ENCODE data around the gene RHOBTB1. TPM values are rescaled to one million over a fixed set of nuclear protein-coding genes. Genes with fewer than 3 reads are reported as not detected.

Gene RHOBTB1
- total RNA-seq, 2 experiments from 2014 or later = 0.07 TPM; not detected in 1

GRCh38 chr10:60958892-60959601, 15.1 kb upstream of the RHOBTB1 start:
- no peaks in the 10 kb centered on the region for H3K9me3 Mint-ChIP-seq (ENCODE audit: low read depth)
- H3K27ac Mint-ChIP-seq = no peak overlapping the region
- ATAC-seq (no peak), DNase-seq (no peak)
- H3K4me1 Mint-ChIP-seq = peaks cover 2% of the 10 kb centered on the region
- no peaks in the 10 kb centered on the region for H3K36me3 Mint-ChIP-seq
- peaks cover 16% of the 10 kb centered on the region for H3K27me3 Mint-ChIP-seq
- no peak overlapping the region for H3K4me3 Mint-ChIP-seq
- CTCF ChIA-PET = no interaction called here

- no peaks in the 10 kb centered on the region for H3K36me3 Mint-ChIP-seq
- CTCF ChIA-PET = no interaction called here
- peaks cover 20% of the 10 kb centered on the region for H3K27me3 Mint-ChIP-seq
- ATAC-seq = no peak
- no peak overlapping the region for H3K27ac Mint-ChIP-seq
- H3K4me1 Mint-ChIP-seq = no peaks in the 10 kb centered on the region
- no peaks in the 10 kb centered on the region for H3K9me3 Mint-ChIP-seq (ENCODE audit: low read depth)
- no peak for DNase-seq
- no peak overlapping the region for H3K4me3 Mint-ChIP-seq
Measured at GRCh38 chr10:60957667-60958221, 13.8 kb upstream of the RHOBTB1 start.

- H3K27ac Mint-ChIP-seq = no peak overlapping the region
- no peak for ATAC-seq
- no peaks in the 10 kb centered on the region for H3K9me3 Mint-ChIP-seq (ENCODE audit: low read depth)
- H3K27me3 Mint-ChIP-seq = peaks cover 22% of the 10 kb centered on the region
- CTCF ChIA-PET = no interaction called here
- H3K4me1 Mint-ChIP-seq = no peaks in the 10 kb centered on the region
- no peak for DNase-seq
- no peaks in the 10 kb centered on the region for H3K36me3 Mint-ChIP-seq
- no peak overlapping the region for H3K4me3 Mint-ChIP-seq
Measured at GRCh38 chr10:60955957-60956425, 12.0 kb upstream of the RHOBTB1 start.

GRCh38 chr10:60955316-60955715, 11.3 kb upstream of the RHOBTB1 start:
- ATAC-seq (no peak), DNase-seq (no peak)
- CTCF ChIA-PET = no interaction called here
- Mint-ChIP-seq H3K9me3 (ENCODE audit: low read depth) (no peaks in the 10 kb centered on the region), H3K4me3 (no peak overlapping the region), H3K27me3 (peaks cover 26% of the 10 kb centered on the region), H3K4me1 (peaks cover 2% of the 10 kb centered on the region), H3K27ac (no peak overlapping the region), H3K36me3 (no peaks in the 10 kb centered on the region)

- CTCF ChIA-PET = no interaction called here
- peaks cover 4% of the 10 kb centered on the region for H3K4me1 Mint-ChIP-seq
- H3K9me3 Mint-ChIP-seq (ENCODE audit: low read depth) = no peaks in the 10 kb centered on the region
- H3K27me3 Mint-ChIP-seq = peaks cover 31% of the 10 kb centered on the region
- no peaks in the 10 kb centered on the region for H3K36me3 Mint-ChIP-seq
- no peak for ATAC-seq
- H3K4me3 Mint-ChIP-seq = no peak overlapping the region
- H3K27ac Mint-ChIP-seq = no peak overlapping the region
- DNase-seq = no peak
Measured at GRCh38 chr10:60954035-60954434, 10.1 kb upstream of the RHOBTB1 start.

- H3K4me1 Mint-ChIP-seq = peaks cover 4% of the 10 kb centered on the region
- no peak for DNase-seq
- peaks cover 37% of the 10 kb centered on the region for H3K27me3 Mint-ChIP-seq
- no peaks in the 10 kb centered on the region for H3K36me3 Mint-ChIP-seq
- no peaks in the 10 kb centered on the region for H3K9me3 Mint-ChIP-seq (ENCODE audit: low read depth)
- H3K4me3 Mint-ChIP-seq = no peak overlapping the region
- CTCF ChIA-PET = interaction anchor here (0.6 kb wide), 1 partner anchor 56 kb away, joined by 3 read pairs; no protein-coding TSS in a partner anchor
- no peak overlapping the region for H3K27ac Mint-ChIP-seq
- ATAC-seq = no peak
Measured at GRCh38 chr10:60953420-60953819, 9.4 kb upstream of the RHOBTB1 start.

- no peaks in the 10 kb centered on the region for H3K9me3 Mint-ChIP-seq (ENCODE audit: low read depth)
- no peak for DNase-seq
- H3K4me1 Mint-ChIP-seq = peaks cover 4% of the 10 kb centered on the region
- CTCF ChIA-PET = interaction anchor here (1.2 kb wide), 2 partner anchors 9 to 303 kb away, joined by 3 to 4 read pairs; no protein-coding TSS in a partner anchor
- no peaks in the 10 kb centered on the region for H3K36me3 Mint-ChIP-seq
- peaks cover 40% of the 10 kb centered on the region for H3K27me3 Mint-ChIP-seq
- ATAC-seq = no peak
- H3K4me3 Mint-ChIP-seq = no peak overlapping the region
- H3K27ac Mint-ChIP-seq = no peak overlapping the region
Measured at GRCh38 chr10:60952846-60953220, 8.8 kb upstream of the RHOBTB1 start.

GRCh38 chr10:60952067-60952845, 8.3 kb upstream of the RHOBTB1 start:
- ATAC-seq (no peak), DNase-seq (no peak)
- Mint-ChIP-seq H3K4me1 (peaks cover 4% of the 10 kb centered on the region), H3K9me3 (ENCODE audit: low read depth) (no peaks in the 10 kb centered on the region), H3K27ac (no peak overlapping the region), H3K4me3 (no peak overlapping the region), H3K27me3 (peaks cover 42% of the 10 kb centered on the region), H3K36me3 (no peaks in the 10 kb centered on the region)
- CTCF ChIA-PET = interaction anchor here (1.2 kb wide), 2 partner anchors 9 to 303 kb away, joined by 3 to 4 read pairs; no protein-coding TSS in a partner anchor

GRCh38 chr10:60951272-60951724, 7.3 kb upstream of the RHOBTB1 start:
- Mint-ChIP-seq H3K4me3 (no peak overlapping the region), H3K4me1 (peaks cover 4% of the 10 kb centered on the region), H3K27ac (no peak overlapping the region), H3K9me3 (ENCODE audit: low read depth) (no peaks in the 10 kb centered on the region), H3K36me3 (no peaks in the 10 kb centered on the region), H3K27me3 (peaks cover 52% of the 10 kb centered on the region)
- no peak for ATAC-seq
- no peak for DNase-seq
- CTCF ChIA-PET = interaction anchor here (1.2 kb wide), 1 partner anchor 10 kb away, joined by 4 read pairs; no protein-coding TSS in a partner anchor

GRCh38 chr10:60950300-60950699, 6.3 kb upstream of the RHOBTB1 start:
- Mint-ChIP-seq H3K36me3 (no peaks in the 10 kb centered on the region), H3K27ac (no peak overlapping the region), H3K27me3 (peaks cover 60% of the 10 kb centered on the region), H3K4me3 (no peak overlapping the region), H3K9me3 (ENCODE audit: low read depth) (no peaks in the 10 kb centered on the region), H3K4me1 (peaks cover 4% of the 10 kb centered on the region)
- no peak for DNase-seq
- CTCF ChIA-PET = no interaction called here
- no peak for ATAC-seq

GRCh38 chr10:60948851-60949250, 4.9 kb upstream of the RHOBTB1 start:
- Mint-ChIP-seq H3K9me3 (ENCODE audit: low read depth) (no peaks in the 10 kb centered on the region), H3K27ac (no peak overlapping the region), H3K36me3 (no peaks in the 10 kb centered on the region), H3K4me1 (peaks cover 6% of the 10 kb centered on the region), H3K27me3 (peaks cover 70% of the 10 kb centered on the region), H3K4me3 (no peak overlapping the region)
- DNase-seq (no peak), ATAC-seq (no peak)
- CTCF ChIA-PET = no interaction called here

- peaks cover 11% of the 10 kb centered on the region for H3K4me1 Mint-ChIP-seq
- H3K9me3 Mint-ChIP-seq (ENCODE audit: low read depth) = no peaks in the 10 kb centered on the region
- H3K27me3 Mint-ChIP-seq = peaks cover 84% of the 10 kb centered on the region
- no peak overlapping the region for H3K27ac Mint-ChIP-seq
- no peaks in the 10 kb centered on the region for H3K36me3 Mint-ChIP-seq
- H3K4me3 Mint-ChIP-seq = peak overlapping the region; percentile 32
- CTCF ChIA-PET = no interaction called here
- ATAC-seq = no peak
- DNase-seq = no peak
Measured at GRCh38 chr10:60944910-60945297, 919 bp upstream of the RHOBTB1 start.

GRCh38 chr10:60943316-60944057, 498 bp downstream of the RHOBTB1 start:
- Mint-ChIP-seq H3K27me3 (peaks cover 82% of the 10 kb centered on the region), H3K27ac (no peak overlapping the region), H3K4me1 (peaks cover 8% of the 10 kb centered on the region), H3K4me3 (peak overlapping the region; percentile 26), H3K9me3 (ENCODE audit: low read depth) (no peaks in the 10 kb centered on the region), H3K36me3 (no peaks in the 10 kb centered on the region)
- ATAC-seq (peak; percentile 47), DNase-seq (peak; percentile 40)
- CTCF ChIA-PET = interaction anchor here (0.7 kb wide), 1 partner anchor 530 kb away, joined by 3 read pairs; no protein-coding TSS in a partner anchor

Data from activated CD8-positive, alpha-beta memory T cell treated with anti-CD3 and anti-CD28 coated beads, Interleukin-2, amount 10 ng/mL, durations not matched to agents 7 days and 5 days (primary cell).